ENCODE results near the gene COL26A1. TPM values are rescaled to one million over a fixed set of nuclear protein-coding genes. Genes with fewer than 3 reads are reported as not detected.
"Not testable (repeated sequence)": the region's sequence is repeated elsewhere in the genome, so short reads cannot be mapped to it uniquely, and the experiment has no call there.

COL26A1 gene
- total RNA-seq, 1 experiment from 2014 or later: 0.20 TPM

DNA sequence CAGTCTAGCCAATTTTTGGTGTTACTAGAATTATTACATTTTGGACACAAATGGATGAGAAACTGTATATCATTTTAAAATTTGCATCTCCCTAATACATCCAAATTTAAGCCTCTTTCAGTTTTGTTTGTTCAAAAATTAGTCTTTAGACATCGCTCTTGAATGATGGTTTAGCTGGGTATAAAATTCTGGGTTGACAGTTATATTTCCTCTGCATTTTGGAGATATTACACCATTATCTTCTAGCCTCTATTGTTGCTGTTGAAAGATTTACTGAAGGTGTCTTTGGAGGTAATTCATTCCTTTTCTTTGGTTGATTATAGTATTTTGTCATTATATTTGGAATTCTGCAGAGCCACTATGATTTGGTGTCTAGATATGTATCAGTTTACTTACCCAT is 116.5 kb downstream of the COL26A1 start:
- Histone ChIP-seq H4K20me1 (ENCODE audit: insufficient read depth) (no peaks in the 10 kb centered on the region), H3K36me3 (ENCODE audit: low read depth) (no peaks in the 10 kb centered on the region), H3F3A (ENCODE audit: insufficient read depth, low read depth) (no peaks in the 10 kb centered on the region), H3K4me1 (replicated peaks; ENCODE audit: insufficient read depth) (no peaks in the 10 kb centered on the region), H3K4me2 (no peak overlapping the region), H3K9me3 (ENCODE audit: insufficient read depth, low read depth) (peaks cover 11% of the 10 kb centered on the region), H3K79me2 (ENCODE audit: low read depth) (no peaks in the 10 kb centered on the region), H3K27ac (no peak overlapping the region), H2AFZ (no peak overlapping the region), H3K4me3 (no peak overlapping the region), H3K27me3 (ENCODE audit: insufficient read depth, low read depth) (peaks cover 48% of the 10 kb centered on the region), H3K9me2 (ENCODE audit: insufficient read depth) (no peaks in the 10 kb centered on the region)
- ChIA-PET POLR2A (ENCODE audit: unreplicated experiment) (no interaction called here), CTCF (no interaction called here)
- no peak for TF ChIP-seq EZH2 (IDR thresholded peaks at IDR 0.05; ENCODE audit: low read depth)
- no peak for TF ChIP-seq CTCF (conservative IDR thresholded peaks at IDR 0.05)
- intact Hi-C loops (cut with micrococcal nuclease; ENCODE audit: unreplicated experiment): no loop called here
- BruUV-seq (replicated peaks): no TSS peak
- DNase-seq: no peak

- H2AFZ ChIP-seq; DNase-seq; BruUV-seq (replicated peaks); H3K4me3 ChIP-seq; H3K27ac ChIP-seq; H3K79me2 ChIP-seq (ENCODE audit: low read depth); H3K9me2 ChIP-seq (ENCODE audit: insufficient read depth); intact Hi-C loops (cut with micrococcal nuclease; ENCODE audit: unreplicated experiment); H4K20me1 ChIP-seq (ENCODE audit: insufficient read depth); H3K27me3 ChIP-seq (ENCODE audit: insufficient read depth, low read depth); H3K36me3 ChIP-seq (ENCODE audit: low read depth); H3F3A ChIP-seq (ENCODE audit: insufficient read depth, low read depth); H3K4me1 ChIP-seq (replicated peaks; ENCODE audit: insufficient read depth); POLR2A ChIA-PET (ENCODE audit: unreplicated experiment); H3K9me3 ChIP-seq (ENCODE audit: insufficient read depth, low read depth); H3K4me2 ChIP-seq: not testable (repeated sequence)
- CTCF ChIA-PET: interaction anchor here (0.7 to 0.9 kb wide), 3 partner anchors 71 to 846 kb away, joined by 3 to 4 read pairs (median 3); no protein-coding TSS in a partner anchor
Observed at GRCh38 chr7:101486056-101486432, 123.4 kb downstream of the COL26A1 start.

DNA sequence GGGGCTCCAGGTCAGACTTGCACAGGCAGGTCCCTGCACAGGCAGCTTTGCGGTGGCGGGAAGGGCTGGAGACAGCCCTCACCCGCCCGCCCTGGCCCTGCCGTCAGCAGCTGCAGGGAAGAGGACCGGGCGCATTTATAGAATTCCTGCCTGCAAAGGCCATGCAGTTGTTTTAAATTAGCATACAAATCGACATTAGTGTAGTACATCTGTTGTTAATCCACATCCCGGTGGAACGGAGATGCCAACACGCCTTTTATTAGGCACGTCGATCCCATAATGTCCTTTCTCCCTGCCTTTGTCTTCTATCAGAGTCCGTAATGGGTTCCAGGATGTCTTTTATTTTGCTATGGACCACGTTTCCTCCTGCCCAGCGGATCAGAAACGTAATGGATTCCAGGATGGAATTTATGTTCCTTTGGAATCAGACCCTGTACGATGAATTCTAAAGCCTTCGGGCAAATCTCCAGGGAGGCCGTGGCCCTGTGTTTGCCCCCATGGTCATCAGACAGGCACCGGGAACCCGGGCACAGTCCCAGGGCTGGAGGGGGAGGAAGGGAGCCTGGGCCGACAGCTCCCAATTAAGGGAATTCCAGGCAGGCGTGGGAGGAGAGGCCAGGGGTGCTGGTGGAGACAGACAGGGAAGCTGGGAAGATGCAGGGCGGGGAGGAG is 123.9 kb downstream of the COL26A1 start:
- Histone ChIP-seq H3K4me1 (replicated peaks; ENCODE audit: insufficient read depth) (peaks cover 8% of the 10 kb centered on the region; the same call in 1 of the 2 replicates), H3K27ac (no peak overlapping the region), H3K9me2 (ENCODE audit: insufficient read depth) (no peaks in the 10 kb centered on the region), H3K9me3 (ENCODE audit: insufficient read depth, low read depth) (no peaks in the 10 kb centered on the region), H3F3A (ENCODE audit: insufficient read depth, low read depth) (no peaks in the 10 kb centered on the region), H2AFZ (no peak overlapping the region), H3K79me2 (ENCODE audit: low read depth) (no peaks in the 10 kb centered on the region), H3K27me3 (ENCODE audit: insufficient read depth, low read depth) (peaks cover 9% of the 10 kb centered on the region; the same call in 1 of the 2 replicates), H4K20me1 (ENCODE audit: insufficient read depth) (no peaks in the 10 kb centered on the region), H3K4me2 (no peak overlapping the region), H3K4me3 (no peak overlapping the region), H3K36me3 (ENCODE audit: low read depth) (no peaks in the 10 kb centered on the region)
- DNase-seq: no peak
- intact Hi-C loops (cut with micrococcal nuclease; ENCODE audit: unreplicated experiment): no loop called here
- BruUV-seq (replicated peaks): no TSS peak
- TF ChIP-seq CTCF (conservative IDR thresholded peaks at IDR 0.05) (no peak), EZH2 (IDR thresholded peaks at IDR 0.05; ENCODE audit: low read depth) (no peak)
- POLR2A ChIA-PET (ENCODE audit: unreplicated experiment): no interaction called here
- CTCF ChIA-PET: interaction anchor here (0.7 kb wide), 2 partner anchors 72 to 845 kb away, joined by 3 to 4 read pairs; no protein-coding TSS in a partner anchor

DNA sequence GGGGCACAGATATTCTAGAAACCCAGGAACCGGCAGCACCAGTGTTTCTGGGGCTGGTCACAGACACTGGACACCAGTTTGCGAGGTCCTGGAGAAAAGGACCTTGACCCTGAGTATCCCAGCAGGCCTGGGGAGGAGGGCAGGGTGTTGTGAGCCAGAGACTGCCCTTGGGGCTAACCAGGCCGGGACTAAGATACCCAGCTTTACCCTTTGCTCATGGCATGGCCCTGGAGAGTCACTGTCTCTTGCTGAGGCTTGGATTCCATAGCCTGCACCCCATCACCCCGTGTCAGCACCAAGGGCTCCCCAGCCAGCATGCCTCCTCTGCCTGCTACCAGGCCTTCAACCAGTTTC is 124.4 kb downstream of the COL26A1 start:
- H2AFZ ChIP-seq: no peak overlapping the region
- ChIA-PET CTCF (no interaction called here), POLR2A (ENCODE audit: unreplicated experiment) (no interaction called here)
- H3K4me2 ChIP-seq: no peak overlapping the region
- H3F3A ChIP-seq (ENCODE audit: insufficient read depth, low read depth): no peaks in the 10 kb centered on the region
- H3K36me3 ChIP-seq (ENCODE audit: low read depth): no peaks in the 10 kb centered on the region
- no TSS peak for BruUV-seq (replicated peaks)
- peaks cover 8% of the 10 kb centered on the region; the same call in 1 of the 2 replicates for H3K4me1 ChIP-seq (replicated peaks; ENCODE audit: insufficient read depth)
- TF ChIP-seq CTCF (conservative IDR thresholded peaks at IDR 0.05): no peak
- TF ChIP-seq EZH2 (IDR thresholded peaks at IDR 0.05; ENCODE audit: low read depth): no peak
- H3K27ac ChIP-seq: no peak overlapping the region
- H4K20me1 ChIP-seq (ENCODE audit: insufficient read depth): no peaks in the 10 kb centered on the region
- H3K4me3 ChIP-seq: no peak overlapping the region
- no peak for DNase-seq
- H3K79me2 ChIP-seq (ENCODE audit: low read depth): no peaks in the 10 kb centered on the region
- no peaks in the 10 kb centered on the region for H3K9me3 ChIP-seq (ENCODE audit: insufficient read depth, low read depth)
- no peaks in the 10 kb centered on the region for H3K9me2 ChIP-seq (ENCODE audit: insufficient read depth)
- intact Hi-C loops (cut with micrococcal nuclease; ENCODE audit: unreplicated experiment): no loop called here
- peaks cover 11% of the 10 kb centered on the region; the same call in 1 of the 2 replicates for H3K27me3 ChIP-seq (ENCODE audit: insufficient read depth, low read depth)

Data from PC-9 (cell line).